HL-60 (cell line): ENCODE data around the gene TCEA2.

Source experiments
- DNase-seq, 2 experiments: peaks; one replicate each; pipeline ENCODE4 v3.0.0-alpha.2; 2010 to 2020; ENCODE audit warnings: low read depth in 1 of 2, low spot score in 1 of 2
- H3K27ac ChIP-seq: fragments of 250-450 bp; sonication (Bioruptor Pico); replicated peaks from 2 replicates; pipeline ENCODE4 v1.5.1; 2020; ENCODE audit warnings: mild to moderate bottlenecking, moderate library complexity
- H3K27me3 ChIP-seq: fragments of 250-450 bp; sonication (Bioruptor Pico); 2 replicates; pipeline ENCODE4 v1.5.1; 2021; ENCODE audit warnings: mild to moderate bottlenecking, moderate library complexity; ENCODE audit not compliant: insufficient read depth, poor library complexity, severe bottlenecking
- H3K4me3 ChIP-seq: replicated peaks from 2 replicates; pipeline ENCODE4 v1.5.1; 2011; ENCODE audit warnings: mild to moderate bottlenecking, control low read depth, low read length; ENCODE audit not compliant: insufficient read depth
- CTCF ChIP-seq: IDR thresholded peaks from one replicate; pipeline ENCODE4 v1.5.1; 2011; ENCODE audit warnings: low read length, control low read depth, inconsistent platforms; ENCODE audit not compliant: insufficient read depth
- GABPA ChIP-seq: IDR thresholded peaks from 2 replicates; pipeline ENCODE4 v1.6.1; 2012; ENCODE audit warnings: low read depth
- POLR2AphosphoS5 ChIP-seq: IDR thresholded peaks from 2 replicates; pipeline ENCODE4 v1.6.1; 2012; ENCODE audit warnings: low read depth
- SPI1 ChIP-seq: IDR thresholded peaks from 2 replicates; pipeline ENCODE4 v1.6.1; 2012; ENCODE audit warnings: low read depth, mild to moderate bottlenecking, borderline replicate concordance
- TF ChIP-seq, protein P1 (sequence below): IDR thresholded peaks from 2 replicates; pipeline ENCODE4 v1.6.1; 2012; ENCODE audit warnings: low read depth; ENCODE audit not compliant: insufficient replicate concordance

The TCEA2 gene

DNA sequence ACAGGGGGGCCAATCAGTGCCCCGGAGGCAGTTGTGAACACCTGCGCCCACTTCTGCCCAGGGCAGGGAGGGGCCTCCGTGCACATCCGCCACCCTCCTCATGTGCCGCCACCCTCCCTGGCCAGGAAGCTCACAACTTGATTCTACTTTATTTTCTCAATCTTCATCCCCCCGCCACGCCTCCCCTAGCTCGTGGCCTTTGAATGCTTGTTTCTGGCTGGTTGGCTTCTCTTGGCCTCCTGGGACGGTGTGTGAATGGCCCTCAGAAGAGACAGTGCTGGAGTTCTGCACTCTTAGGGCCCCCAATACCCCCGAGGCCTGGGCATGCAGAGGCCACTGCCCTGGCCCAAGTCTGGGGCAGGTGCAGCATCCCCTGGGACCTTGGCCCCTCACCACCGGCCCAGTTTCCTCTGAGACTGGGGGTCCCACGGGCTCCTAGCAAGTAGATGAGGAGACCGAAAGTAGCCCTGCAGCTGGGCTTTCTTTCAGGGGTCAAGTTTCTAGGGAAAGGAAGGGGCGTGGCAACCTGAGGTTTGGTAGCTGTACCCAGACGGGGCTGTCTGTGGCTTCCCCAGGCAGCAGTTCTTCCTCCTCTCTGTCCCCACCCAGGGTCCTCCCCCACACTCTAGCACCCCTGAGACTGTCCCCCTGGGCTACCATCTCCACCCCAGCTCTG lies 15.0 kb downstream of the TCEA2 start:
- DNase-seq, result peak in 1 of 2 experiments; percentile 91
- H3K27ac ChIP-seq, result peak overlapping the region; percentile 97
- TF ChIP-seq, protein P1, sequence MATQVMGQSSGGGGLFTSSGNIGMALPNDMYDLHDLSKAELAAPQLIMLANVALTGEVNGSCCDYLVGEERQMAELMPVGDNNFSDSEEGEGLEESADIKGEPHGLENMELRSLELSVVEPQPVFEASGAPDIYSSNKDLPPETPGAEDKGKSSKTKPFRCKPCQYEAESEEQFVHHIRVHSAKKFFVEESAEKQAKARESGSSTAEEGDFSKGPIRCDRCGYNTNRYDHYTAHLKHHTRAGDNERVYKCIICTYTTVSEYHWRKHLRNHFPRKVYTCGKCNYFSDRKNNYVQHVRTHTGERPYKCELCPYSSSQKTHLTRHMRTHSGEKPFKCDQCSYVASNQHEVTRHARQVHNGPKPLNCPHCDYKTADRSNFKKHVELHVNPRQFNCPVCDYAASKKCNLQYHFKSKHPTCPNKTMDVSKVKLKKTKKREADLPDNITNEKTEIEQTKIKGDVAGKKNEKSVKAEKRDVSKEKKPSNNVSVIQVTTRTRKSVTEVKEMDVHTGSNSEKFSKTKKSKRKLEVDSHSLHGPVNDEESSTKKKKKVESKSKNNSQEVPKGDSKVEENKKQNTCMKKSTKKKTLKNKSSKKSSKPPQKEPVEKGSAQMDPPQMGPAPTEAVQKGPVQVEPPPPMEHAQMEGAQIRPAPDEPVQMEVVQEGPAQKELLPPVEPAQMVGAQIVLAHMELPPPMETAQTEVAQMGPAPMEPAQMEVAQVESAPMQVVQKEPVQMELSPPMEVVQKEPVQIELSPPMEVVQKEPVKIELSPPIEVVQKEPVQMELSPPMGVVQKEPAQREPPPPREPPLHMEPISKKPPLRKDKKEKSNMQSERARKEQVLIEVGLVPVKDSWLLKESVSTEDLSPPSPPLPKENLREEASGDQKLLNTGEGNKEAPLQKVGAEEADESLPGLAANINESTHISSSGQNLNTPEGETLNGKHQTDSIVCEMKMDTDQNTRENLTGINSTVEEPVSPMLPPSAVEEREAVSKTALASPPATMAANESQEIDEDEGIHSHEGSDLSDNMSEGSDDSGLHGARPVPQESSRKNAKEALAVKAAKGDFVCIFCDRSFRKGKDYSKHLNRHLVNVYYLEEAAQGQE, result no peak
- TF ChIP-seq GABPA (no peak), POLR2AphosphoS5 (no peak; the same call in none of the 2 replicates), CTCF (no peak), SPI1 (no peak)
- peak overlapping the region; percentile 83 for H3K4me3 ChIP-seq
- no peaks in the 10 kb centered on the region for H3K27me3 ChIP-seq

DNA sequence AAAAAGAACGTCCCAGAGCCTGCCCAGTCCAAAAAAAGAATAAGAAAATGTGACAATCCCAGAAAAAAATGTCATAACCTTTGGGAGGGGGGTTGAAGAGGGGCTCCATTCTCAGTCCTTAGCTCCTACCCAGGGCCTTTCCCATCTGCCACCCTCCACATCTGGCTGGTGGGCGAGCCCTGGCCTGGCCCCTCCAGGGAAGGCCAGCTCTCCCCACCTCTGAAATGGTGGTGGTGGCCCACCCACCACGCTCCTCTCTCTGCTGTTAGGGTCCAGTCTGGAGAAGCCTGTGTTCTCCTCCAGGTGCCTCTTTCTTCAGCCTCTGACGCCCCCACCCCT lies 15.9 kb downstream of the TCEA2 start:
- DNase-seq, result no peak
- Histone ChIP-seq H3K4me3 (peak overlapping the region; percentile 83), H3K27ac (peak overlapping the region; percentile 97), H3K27me3 (no peaks in the 10 kb centered on the region)
- TF ChIP-seq SPI1 (no peak), POLR2AphosphoS5 (no peak), CTCF (no peak), GABPA (no peak)
- TF ChIP-seq, protein P1, result no peak

- peak within 1 kb of the TSS; percentile 97 for H3K27ac ChIP-seq
- peak within 1 kb of the TSS; percentile 83 for H3K4me3 ChIP-seq
- peak; percentile 94 to 97 for DNase-seq
- TF ChIP-seq GABPA (peak; percentile 51; the same call in 1 of the 2 replicates), SPI1 (peak; percentile 99), POLR2AphosphoS5 (no peak)
- H3K27me3 ChIP-seq, result no peaks in the 10 kb centered on the region
Observed at GRCh38 chr20:64079273-64080012, 16.4 kb downstream of the TCEA2 start, which contains the start of gene RGS19. TSS of gene RGS19 (minus strand) at chr20:64079518. CDS start at chr20:64076886, 2,632 bp downstream.

GRCh38 chr20:64080013-64080812 lies 17.2 kb downstream of the TCEA2 start, which contains the start of gene OPRL1:
TSS of gene OPRL1 (plus strand) at chr20:64080082. CDS start at chr20:64092721, 12,639 bp downstream.
- H3K27me3 ChIP-seq, result no peaks in the 10 kb centered on the region
- H3K4me3 ChIP-seq, result peak within 1 kb of the TSS; percentile 83
- no peak for DNase-seq
- peak within 1 kb of the TSS; percentile 97 for H3K27ac ChIP-seq
- TF ChIP-seq GABPA, result no peak
- TF ChIP-seq, protein P1, result no peak
